Activated CD8-positive, alpha-beta memory T cell treated with anti-CD3 and anti-CD28 coated beads, Interleukin-2, amount 50 U/mL, for 24 hours (primary cell): ENCODE results near the gene DSCAM.
"Not testable (repeated sequence)": the region's sequence is repeated elsewhere in the genome, so short reads cannot be mapped to it uniquely, and the experiment has no call there.

ENCODE experiments used
- DNase-seq: peaks from one replicate; pipeline ENCODE4 v3.0.0-alpha.2; 2020; ENCODE audit errors: extremely low read depth

Gene DSCAM

DNA sequence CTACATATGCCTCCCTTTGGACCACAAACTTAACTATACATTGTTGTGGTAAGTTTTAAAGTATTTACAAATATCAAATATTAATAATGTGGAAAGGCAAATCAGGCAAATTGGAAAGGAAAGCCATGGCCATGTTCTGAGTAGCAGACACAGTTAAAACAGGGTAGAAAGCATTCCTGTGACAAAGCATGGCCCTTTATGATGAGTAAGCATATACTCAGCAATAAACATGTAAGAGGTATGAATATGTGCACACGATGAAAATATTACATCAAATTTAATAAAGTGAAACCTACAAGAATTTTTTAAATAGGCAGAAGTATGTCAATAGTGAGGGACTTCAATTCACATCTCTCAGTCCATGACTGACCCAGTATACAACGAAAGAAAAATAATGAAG lies 389.2 kb downstream of the DSCAM start:
- no peak for DNase-seq

DNA sequence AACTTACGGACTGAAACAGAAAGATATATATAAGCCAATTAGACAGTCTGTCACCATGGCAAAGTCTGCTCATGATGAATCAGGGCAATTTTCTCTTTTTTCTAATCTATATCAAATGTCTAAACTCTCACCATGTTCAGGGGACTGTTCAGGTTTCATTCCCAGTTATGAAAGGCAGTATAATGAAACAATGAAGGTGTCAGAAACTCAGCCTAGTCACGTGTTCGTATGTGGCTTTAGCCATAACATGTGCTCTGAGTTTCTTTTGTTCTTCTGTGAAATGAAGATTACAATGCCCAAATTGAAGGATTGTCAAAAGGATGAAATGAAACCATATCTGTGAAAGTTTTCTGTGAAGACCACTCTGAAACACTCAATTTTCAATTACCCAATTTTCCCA lies 392.9 kb downstream of the DSCAM start:
- DNase-seq, result no peak

DNA sequence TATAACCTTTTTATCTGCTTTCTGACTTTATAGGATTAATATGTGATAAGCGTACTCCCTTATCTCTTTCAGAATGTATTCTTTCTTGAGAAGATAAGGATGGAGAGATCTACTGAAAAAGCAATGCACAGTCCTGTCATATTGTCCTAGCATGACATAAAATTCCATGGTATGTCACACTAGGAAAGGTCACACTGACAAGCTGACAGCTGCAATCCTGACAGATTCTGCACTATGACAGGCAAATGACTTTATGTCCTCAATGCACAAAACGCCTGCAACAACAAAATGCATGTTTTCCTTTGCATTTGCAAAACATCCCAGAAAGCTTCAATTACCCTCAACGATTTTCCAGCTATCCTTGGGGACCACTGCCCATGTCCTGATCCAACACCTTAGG lies 393.8 kb downstream of the DSCAM start:
- no peak for DNase-seq

DNA sequence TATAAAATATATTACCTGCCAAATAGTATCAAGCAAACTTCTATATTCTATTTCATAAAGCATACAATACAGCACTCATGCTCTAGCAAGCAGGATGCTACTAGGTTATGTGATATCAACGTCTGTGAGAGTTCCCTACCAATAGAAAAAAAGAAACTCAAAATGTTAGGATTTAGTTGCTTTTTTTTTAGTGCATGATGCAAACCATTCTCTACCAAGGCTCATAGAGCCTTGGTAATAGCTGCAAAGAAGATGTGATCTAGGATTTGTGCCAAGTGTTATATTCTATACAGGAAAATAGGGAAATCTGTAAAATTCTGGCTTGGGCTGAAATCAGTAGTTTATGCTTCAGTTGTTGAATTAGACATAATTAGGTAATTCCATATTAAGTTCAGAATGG lies 394.4 kb downstream of the DSCAM start:
- no peak for DNase-seq

DNA sequence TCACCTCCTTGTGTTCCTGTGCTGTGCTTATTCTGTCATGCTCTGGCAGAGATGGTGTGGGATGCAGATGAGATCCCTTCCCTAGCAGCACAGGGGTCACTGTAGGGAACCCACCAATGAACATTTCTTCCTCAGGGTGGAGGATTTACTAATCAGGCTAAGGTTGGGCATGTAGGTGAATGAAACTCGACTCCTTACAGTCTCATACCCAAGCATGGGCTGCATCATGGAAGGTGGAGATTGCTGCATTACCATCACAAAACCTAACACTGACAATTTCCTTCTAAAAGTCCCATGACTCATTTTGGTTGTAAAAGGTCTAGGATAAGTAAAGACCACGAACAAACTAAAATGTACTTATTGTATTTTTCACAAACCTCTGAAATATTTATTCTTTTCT lies 399.9 kb downstream of the DSCAM start:
- no peak for DNase-seq

DNA sequence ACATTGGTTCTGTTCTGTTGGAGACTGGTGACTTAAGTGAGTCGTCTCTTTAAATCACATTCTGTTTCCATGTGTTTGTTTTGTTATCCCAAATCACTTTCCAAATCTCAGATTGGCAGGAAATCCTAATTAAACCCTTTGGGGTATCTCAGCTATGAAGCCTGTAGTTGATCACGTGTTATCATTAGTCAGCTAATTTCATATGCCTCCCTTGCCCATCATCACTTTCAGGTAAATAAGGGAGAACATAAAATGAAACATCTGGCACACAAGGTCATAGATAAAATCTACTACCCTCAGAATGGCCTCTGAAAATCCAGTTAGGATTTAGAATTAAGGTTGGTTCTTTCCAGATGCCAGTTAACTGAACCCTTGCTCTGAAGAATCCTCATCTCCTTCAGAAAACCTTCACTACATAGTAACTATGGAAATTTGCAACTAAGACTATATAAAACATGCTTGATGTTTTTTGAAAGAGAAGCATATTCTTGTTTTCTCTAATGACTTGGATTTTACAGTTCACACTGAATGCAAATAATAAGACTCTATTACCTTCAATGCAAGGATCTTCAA lies 401.5 kb downstream of the DSCAM start:
- DNase-seq, result no peak

DNA sequence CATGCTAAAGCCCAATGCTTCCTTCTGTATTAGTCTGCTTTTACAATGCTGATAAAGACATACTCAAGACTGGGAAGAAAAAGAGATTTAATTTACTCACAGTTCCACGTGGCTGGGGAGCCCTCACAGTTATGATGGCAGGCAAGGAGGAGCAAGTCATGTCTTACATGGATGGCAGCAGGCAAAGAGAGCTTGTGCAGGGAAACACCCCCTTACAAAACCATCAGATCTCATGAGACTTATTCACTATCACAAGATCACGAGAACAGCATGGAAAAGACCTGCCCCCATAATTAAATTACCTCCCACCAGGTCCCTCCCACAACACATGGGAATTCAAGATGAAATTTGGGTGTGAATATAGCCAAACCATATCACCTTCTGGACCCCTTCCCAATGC lies 407.4 kb downstream of the DSCAM start:
- DNase-seq, result not testable (repeated sequence)

DNA sequence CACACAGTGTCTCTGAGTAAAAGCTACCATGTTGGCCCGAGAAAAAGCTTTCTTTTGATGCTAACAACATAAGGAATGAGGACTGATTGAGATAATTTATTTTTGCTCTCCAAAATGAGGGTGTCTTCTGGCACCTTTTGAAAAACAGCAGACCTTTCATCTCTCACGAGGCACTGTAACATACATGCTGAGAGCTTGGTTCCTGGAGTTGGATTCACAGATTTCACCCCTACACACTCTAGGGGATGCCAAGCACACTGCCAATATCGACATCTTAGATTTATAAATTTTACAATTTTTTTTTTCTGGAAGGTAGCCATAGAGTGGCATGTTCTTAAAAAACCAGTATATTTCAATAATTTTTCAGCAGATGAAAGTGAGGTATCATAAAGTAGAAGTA lies 408.3 kb downstream of the DSCAM start:
- DNase-seq, result no peak

DNA sequence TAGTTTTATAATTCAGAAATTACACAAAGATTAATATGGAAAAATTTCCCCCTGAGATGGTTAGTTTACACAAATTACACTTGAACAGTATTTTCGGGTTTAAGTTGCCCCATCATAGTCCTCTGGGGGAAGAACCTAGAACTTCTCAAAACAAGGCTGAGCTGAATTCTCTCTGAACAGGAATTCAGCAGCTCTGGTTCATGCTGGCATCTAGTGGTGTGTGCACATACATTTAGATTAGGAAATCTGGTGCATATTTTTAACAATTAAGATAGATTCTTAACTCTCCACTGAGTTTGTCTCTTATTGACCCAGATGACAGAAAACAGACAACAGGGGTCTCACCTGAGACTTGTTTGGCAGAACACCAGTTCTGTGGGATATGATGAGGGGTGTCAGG lies 410.7 kb downstream of the DSCAM start:
- no peak for DNase-seq

DNA sequence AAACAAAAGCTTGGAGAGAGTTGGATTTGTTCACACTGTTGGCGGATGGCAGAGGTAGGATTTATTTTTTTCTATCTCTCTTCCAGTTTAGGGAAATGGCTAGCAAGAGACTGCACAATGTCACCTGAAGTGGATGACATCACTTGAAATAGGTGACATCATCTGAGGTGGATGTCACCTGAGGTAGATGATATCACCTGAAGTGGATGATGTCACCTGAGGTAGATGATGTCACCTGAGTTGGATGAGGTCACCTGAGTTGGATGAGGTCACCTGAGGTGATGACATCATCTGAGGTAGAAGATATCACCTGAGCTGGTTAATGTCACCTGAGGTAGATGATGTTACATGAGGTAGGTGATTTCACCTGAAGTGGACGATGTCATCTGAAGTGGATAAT lies 413.4 kb downstream of the DSCAM start:
- DNase-seq, result no peak

DNA sequence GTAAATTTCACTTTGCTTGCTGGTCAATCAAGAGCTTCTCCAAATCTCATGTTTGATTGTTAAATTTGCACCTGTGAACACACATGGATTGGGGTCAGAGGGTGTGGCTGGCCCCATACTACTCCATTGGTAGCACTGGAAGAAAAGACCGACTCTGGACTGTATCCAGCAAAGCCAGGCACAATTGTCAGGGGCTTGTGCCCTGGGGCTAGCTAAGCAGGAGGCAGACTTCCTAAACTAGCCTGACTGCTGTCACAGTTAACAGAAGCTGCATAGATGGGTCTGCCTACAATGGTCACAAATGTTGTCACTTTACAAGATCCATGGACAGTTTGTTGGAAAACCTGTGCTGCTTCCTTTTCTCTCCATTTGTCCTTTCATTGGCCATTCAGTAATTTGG lies 421.0 kb downstream of the DSCAM start:
- no peak for DNase-seq

DNA sequence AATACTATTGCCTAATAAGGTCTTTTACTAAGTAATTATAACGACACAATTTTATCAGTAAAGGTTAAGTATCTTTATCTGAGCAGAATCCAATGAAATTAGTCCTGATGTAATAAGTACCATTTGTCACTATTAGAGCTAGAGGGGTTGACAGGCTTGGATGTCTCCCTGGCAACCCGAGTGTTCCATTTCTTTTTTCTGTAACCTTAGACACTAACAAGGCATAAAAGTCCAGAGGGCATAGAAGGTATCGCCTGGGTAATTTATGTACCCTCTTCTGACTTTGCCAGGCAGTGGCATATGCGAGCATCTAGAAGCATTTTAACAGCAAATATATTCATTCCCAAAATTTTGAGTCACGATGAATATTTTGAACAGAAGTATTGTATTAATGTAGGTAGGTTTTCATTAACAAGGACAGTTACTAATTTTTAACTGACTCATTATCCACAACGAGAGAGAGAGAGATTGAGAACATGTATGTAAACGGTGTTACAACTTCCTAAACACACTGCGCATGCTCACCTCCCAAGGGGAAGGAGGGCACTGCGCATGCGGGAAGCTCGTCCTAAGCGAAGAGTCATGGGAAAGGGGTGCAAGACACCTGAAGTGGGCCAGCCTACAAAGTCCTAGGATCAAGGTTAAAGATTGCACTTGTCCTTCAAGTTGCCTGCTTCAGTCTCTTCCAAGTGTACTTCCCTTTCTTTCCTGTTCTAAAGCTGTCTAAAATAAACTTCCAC lies 423.9 kb downstream of the DSCAM start:
- no peak for DNase-seq

DNA sequence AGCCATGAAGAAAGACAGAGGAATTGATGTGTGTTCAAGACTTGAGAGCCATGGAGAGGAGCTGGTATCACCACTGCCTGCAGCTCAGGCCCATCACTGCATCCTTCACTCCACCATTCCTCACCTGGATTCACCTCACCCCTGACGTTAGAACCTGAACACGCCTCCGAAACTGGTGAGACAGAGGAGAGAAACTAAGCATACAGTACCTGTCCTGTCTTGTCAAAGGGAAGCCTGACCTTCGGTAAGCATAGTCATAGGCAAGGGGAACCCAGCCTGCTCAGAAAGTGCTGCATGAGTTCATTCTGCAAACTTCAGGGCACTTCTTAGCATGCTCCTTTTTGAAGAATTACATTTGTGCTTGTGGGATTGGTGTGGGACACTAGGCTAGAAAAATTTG lies 425.8 kb downstream of the DSCAM start:
- no peak for DNase-seq

DNA sequence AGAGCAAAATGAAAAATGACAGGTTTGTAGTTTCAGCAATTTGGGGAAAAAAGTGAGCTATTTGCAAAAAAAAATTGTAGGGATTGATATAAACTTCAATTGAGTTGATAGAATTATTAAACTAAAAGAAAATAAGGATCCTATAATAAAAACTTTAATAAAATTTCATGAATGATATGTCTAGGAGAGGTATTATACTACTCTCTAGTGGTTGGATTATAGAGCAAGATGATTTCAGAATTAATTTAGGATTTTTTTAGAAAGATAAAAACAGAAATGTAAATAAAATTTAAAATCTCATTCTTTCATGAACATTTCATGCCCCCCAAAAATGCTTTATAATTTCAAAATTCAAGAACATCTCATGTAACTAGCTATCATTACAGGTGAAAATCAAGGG lies 430.4 kb downstream of the DSCAM start:
- no peak for DNase-seq

DNA sequence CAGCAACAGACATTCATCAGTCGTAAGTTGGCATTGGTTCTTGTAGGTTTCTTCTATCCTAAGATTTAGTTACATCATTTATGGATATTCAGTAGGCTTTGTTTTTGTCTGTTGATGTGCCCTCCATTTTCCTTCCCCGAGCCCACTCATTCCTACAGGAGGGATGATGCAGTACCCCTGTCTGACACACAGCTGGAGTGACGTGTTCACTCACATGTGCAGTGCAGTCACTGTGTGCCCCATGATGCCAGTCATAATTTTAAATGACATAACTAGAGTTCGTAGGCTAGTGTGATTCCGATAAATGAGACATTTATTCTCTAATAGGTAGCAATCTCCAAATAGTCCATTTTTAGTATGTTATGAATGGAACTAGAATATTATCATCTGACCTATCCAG lies 438.4 kb downstream of the DSCAM start:
- no peak for DNase-seq

DNA sequence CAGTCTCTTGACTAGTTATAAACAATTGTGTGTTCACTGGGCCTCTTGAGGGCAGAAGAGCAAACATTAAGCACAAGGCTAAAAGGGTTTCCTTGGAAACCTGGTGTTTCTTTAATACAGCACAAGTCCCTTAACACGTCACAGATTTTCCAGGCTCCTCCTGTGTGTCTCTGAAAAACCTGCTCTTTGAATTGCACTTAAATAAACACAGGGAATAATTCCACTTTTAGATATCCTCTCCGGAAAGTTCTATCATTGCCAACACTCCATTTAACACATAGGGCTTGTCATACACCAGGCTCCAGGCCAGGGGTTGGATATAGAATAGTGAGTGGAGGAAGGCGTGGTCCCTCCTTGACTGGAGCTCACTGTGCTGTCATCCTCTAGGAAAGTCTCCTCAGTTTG lies 442.6 kb downstream of the DSCAM start:
- no peak for DNase-seq

DNA sequence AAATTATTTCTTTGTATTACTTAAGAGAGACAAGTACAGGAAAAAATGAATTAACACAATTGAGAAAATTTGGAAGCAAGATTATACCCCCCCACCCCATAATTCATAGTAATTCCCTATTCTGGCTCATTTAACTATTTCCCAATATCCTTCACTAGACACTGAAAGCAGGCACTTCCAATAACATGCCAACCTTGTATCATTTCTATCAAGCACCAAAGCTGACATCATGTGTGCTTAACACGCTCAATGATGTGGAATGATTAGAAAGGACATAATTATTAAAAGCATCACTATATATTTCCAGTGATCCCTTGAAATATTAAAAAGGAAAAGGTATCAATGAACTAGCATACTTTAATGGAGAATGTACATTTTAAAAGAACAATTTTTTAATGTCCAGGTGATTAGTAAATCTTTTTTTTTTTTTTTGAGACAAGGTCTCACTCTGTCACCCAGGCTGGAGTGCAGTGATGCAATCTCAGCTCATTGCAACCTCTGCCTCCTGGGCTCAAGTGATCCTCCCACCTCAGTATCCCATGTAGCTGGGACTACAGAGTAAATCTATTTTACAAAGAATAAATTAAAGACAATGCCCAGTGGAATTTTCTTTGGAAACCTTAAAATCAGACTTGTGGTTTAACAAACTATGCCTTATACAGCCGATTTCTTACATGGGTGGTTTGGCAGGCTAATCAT lies 443.9 kb downstream of the DSCAM start:
- DNase-seq, result no peak

DNA sequence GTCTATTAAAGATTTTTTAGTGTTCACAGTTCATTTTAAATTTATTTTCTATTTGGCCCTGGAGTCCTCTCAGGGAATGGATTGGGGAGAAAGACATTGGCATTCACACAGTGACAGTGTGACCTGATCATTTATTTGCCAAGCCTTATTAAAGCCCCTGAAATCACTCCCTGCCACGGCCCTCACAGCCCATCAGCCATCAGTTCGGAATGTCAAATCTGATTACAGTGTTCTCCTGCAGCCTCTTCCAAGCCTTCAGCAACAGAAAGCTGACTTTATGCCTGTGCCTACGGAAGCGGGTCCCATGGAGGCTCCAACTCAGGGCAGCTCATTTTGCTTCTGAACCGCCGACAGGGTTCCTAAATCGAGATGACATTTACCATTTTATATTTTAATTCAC lies 451.2 kb downstream of the DSCAM start:
- no peak for DNase-seq

DNA sequence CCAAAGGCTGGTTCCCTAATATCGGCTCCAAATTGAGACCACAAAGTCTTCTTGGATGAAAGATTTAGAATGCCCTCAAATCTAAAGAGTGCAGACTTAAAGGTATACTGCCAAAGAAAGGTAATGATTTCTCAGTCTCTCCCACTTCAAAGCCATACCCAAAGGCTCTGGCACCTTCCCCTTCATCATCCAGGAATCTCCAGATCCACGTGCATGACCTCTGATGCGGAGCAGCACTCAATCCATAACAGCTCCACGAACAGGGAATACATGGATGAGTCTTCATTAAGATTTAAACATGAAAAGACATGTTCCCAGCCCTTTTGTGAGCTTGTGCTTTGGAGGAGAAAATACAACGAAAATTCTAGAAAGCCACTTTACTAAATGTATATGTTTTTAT lies 453.9 kb downstream of the DSCAM start:
- no peak for DNase-seq

DNA sequence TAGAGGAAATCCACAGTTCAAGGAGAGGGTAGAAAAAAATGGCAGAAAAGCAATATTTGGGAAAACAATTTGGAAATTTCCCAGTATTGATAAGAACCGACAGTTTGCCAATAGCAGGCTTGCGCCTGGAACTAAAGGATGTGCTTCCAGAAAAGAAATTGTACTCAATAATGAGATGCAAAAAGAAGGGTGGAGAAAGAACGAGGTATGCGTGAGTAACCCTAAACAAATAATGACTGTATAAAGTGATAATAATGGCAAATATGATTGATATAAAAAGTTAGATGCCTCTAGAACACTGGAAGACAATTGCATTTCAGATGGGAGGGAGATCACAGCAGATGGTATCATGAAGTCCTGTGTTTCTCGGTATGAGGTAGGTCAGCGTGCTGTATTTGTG lies 458.9 kb downstream of the DSCAM start:
- no peak for DNase-seq

DNA sequence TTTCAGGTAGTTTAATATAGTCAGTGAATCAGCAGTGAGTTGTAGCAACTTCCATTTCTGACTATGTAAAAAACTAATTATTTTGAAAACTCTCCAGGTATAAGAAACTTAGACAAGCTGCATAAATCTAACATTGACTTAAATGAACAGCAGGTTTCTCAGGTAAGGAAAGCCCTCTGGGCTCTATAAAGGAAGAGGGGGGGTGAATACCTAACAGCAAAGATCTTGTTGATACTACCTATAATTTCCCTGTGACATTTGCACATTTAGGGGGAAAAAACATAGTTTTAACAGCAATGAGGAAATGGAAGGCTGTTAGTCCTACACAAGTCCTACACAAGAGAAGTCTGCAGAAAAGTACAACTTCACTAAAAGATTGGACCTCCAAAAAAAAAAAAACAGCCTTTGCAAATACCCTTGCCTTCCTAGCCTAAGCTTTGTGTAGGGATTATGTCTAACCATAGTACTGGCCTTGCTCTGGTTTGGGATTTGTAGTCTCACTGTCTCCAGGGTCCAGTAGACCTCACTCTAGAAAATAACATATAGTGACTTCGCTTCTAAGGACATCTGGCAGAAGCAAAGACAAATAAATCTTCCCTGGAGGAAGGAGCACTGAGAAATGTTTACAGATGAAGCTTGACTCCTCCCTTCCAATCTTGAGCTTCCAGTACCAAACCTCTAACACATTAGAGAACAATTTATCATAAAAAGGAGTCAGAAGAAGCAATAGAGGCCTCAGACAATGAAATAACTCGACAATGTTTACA lies 459.8 kb downstream of the DSCAM start:
- no peak for DNase-seq

DNA sequence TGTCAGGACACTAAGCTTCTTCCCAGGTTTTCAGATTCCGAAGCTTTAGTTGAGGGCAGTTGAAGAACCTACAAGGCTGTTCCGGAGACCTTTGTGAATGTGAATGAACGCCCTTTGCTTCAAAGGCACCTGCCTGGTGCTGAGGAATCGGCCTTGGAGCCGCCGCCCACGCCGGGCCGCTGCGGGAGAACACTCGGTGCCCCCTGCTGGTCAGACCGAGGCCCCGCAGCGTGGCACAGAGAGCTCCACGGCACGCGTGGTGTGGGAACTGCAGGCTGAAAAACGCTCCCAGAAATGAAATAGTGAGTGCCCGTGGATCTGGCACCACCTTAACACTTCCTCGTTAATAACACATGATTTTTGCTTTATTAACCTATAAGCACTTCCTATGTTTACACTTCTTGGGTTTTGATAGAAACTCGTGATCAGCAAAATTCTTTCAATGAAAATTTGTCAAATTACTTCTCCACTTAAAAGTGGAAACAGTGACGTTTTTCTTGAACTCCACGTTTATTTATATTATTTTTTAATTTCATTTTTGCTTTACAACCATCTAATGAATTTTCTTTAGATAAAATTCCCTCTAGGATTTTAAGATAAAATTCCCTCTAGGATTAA lies 460.6 kb downstream of the DSCAM start:
- DNase-seq, result no peak
